Measurements from ENCODE around the gene CILP2.

The CILP2 gene

GRCh38 chr19:19506592-19506991 lies 31.5 kb upstream of the CILP2 start:
- DNase-seq, result no peak

GRCh38 chr19:19507354-19507753 lies 30.7 kb upstream of the CILP2 start:
- DNase-seq, result no peak

- no peak for DNase-seq
These were observed 29.8 kb upstream of the CILP2 start for GRCh38 chr19:19508217-19508616.

- DNase-seq, result no peak
These were observed 27.6 kb upstream of the CILP2 start for GRCh38 chr19:19510432-19510831.

GRCh38 chr19:19513682-19514081 lies 24.4 kb upstream of the CILP2 start:
- DNase-seq, result no peak

- DNase-seq, result no peak
These were observed 23.8 kb upstream of the CILP2 start for GRCh38 chr19:19514215-19514657.

GRCh38 chr19:19514881-19515641 lies 23.0 kb upstream of the CILP2 start, which contains the start of gene TSSK6:
TSSK6 (minus strand) TSS chr19:19515548; CDS start chr19:19515427, 121 bp downstream.
- no peak for DNase-seq

GRCh38 chr19:19515642-19516519 lies 22.2 kb upstream of the CILP2 start, which contains the start of gene NDUFA13:
NDUFA13 (plus strand) TSS chr19:19516225; CDS start chr19:19516239, 14 bp downstream.
- peak; percentile 93 for DNase-seq

GRCh38 chr19:19517235-19517619 lies 20.8 kb upstream of the CILP2 start:
- no peak for DNase-seq

- DNase-seq, result no peak
These were observed 17.1 kb upstream of the CILP2 start for GRCh38 chr19:19520989-19521388.

GRCh38 chr19:19523177-19523576 lies 14.9 kb upstream of the CILP2 start:
- DNase-seq, result no peak

GRCh38 chr19:19524053-19524452 lies 14.0 kb upstream of the CILP2 start:
- DNase-seq, result no peak

GRCh38 chr19:19525611-19526380 lies 12.3 kb upstream of the CILP2 start:
- no peak for DNase-seq

GRCh38 chr19:19526581-19527370 lies 11.3 kb upstream of the CILP2 start:
- peak; percentile 63 for DNase-seq

- no peak for DNase-seq
These were observed 10.8 kb upstream of the CILP2 start for GRCh38 chr19:19527371-19527656.

GRCh38 chr19:19527674-19528625 lies 10.1 kb upstream of the CILP2 start:
- no peak for DNase-seq

GRCh38 chr19:19528721-19529490 lies 9.2 kb upstream of the CILP2 start, which contains the start of gene YJEFN3:
YJEFN3 (plus strand) TSS chr19:19528911; CDS start chr19:19528933, 22 bp downstream.
- DNase-seq, result no peak

GRCh38 chr19:19529783-19530422 lies 8.2 kb upstream of the CILP2 start:
- no peak for DNase-seq

- DNase-seq, result no peak
These were observed 7.7 kb upstream of the CILP2 start for GRCh38 chr19:19530423-19530804.

- no peak for DNase-seq
These were observed 7.2 kb upstream of the CILP2 start for GRCh38 chr19:19530889-19531288.
